Fibroblast of villous mesenchyme (primary cell): ENCODE measurements around the gene CC2D1A. TPM values are rescaled to one million over a fixed set of nuclear protein-coding genes. Genes with fewer than 3 reads are reported as not detected.

Experiments used
- DNase-seq: peaks from one replicate; pipeline ENCODE4 v3.0.0-alpha.2; 2010; ENCODE audit warnings: low read depth
- H3K4me3 ChIP-seq: 2 replicates; pipeline ENCODE4 v1.5.1; 2011; ENCODE audit warnings: low read depth, mild to moderate bottlenecking, low read length
- CTCF ChIP-seq: IDR thresholded peaks from 2 replicates; pipeline ENCODE4 v1.5.1; 2012; ENCODE audit warnings: low read depth, mild to moderate bottlenecking, low read length; ENCODE audit not compliant: insufficient read depth
- total RNA-seq: library from RNA; depleted of rRNA; stranded (reverse); fragments of >200 nt; gene quantifications from 2 replicates; pipeline ENCODE4 v1.2.3, GENCODE V29; 2012

Gene CC2D1A
- total RNA-seq, 1 donor = 18.6 TPM

- TF ChIP-seq CTCF = no peak
- no peak overlapping the region for H3K4me3 ChIP-seq
- no peak for DNase-seq
Observed at GRCh38 chr19:13957051-13957450, 51.0 kb downstream of the CC2D1A start.

- no peak overlapping the region for H3K4me3 ChIP-seq
- DNase-seq = no peak
- TF ChIP-seq CTCF = no peak
Observed at GRCh38 chr19:13958043-13958442, 52.0 kb downstream of the CC2D1A start.

DNA sequence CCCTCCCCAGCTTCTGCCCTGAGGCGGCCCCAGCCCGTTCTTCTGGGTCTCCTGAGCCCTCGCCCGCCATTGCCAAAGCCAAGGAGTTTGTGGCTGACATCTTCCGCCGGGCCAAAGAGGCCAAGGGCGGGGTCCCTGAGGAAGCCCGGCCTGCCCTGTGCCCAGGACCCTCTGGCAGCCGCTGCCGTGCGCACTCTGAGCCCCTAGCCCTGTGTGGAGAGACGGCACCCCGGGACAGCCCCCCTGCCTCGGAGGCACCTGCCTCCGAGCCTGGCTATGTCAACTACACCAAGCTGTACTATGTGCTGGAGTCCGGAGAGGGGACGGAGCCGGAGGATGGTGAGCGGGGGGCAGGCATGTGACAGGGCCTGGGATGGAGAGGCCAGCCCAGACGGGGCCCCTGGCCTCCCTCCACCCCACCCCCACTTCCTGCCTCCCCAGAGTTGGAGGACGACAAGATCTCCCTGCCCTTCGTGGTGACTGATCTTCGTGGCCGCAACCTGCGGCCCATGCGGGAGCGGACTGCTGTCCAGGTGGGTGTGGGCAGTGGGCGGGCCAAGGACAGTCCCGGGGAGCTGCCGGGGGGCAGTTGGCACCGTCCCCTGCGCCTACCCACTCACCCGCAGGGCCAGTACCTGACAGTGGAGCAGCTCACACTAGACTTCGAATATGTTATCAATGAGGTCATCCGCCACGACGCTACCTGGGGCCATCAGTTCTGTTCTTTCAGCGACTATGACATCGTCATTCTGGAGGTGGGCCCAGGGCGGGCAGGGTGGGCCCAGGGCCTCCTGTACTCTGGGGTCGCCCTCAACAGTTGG lies 53.4 kb downstream of the CC2D1A start:
- H3K4me3 ChIP-seq = no peak overlapping the region
- no peak for DNase-seq
- no peak for TF ChIP-seq CTCF

DNA sequence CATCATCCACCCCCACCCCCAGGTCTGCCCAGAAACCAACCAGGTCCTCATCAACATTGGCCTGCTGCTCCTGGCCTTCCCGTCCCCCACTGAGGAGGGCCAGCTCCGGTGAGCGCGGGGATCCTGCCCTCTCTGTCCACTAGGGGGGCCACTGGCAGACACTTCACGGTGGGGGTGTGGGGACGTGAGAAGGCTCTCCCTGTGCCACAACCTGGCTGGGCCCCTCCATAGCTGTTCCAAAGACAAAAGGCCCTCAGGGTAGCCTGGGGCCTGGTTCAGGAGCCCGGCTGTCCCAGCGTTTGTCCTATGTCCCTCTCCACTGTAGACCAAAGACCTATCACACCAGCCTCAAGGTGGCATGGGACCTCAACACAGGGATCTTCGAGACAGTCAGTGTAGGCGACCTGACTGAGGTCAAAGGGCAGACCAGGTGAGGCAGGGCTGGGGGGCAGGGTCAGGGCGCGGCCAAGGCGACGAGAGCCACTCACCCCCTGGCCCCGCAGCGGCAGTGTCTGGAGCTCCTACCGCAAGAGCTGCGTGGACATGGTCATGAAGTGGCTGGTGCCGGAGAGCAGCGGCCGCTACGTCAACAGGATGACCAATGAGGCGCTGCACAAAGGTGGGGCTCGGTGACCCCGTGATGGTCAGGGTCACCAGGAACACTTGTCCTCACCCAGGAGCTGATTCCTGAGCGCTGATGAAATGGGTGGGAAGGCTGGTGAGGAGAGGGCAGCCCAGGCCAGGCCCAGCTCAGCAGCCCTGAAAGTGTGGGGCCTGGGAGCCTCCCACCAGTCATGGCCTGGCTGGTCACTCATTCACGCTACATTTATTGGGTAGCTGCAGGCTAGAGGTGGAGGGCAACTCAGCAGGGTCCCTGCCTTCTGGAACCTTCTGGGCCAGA lies 54.2 kb downstream of the CC2D1A start:
- H3K4me3 ChIP-seq = no peak overlapping the region
- no peak for DNase-seq
- TF ChIP-seq CTCF = peak; percentile 36

DNA sequence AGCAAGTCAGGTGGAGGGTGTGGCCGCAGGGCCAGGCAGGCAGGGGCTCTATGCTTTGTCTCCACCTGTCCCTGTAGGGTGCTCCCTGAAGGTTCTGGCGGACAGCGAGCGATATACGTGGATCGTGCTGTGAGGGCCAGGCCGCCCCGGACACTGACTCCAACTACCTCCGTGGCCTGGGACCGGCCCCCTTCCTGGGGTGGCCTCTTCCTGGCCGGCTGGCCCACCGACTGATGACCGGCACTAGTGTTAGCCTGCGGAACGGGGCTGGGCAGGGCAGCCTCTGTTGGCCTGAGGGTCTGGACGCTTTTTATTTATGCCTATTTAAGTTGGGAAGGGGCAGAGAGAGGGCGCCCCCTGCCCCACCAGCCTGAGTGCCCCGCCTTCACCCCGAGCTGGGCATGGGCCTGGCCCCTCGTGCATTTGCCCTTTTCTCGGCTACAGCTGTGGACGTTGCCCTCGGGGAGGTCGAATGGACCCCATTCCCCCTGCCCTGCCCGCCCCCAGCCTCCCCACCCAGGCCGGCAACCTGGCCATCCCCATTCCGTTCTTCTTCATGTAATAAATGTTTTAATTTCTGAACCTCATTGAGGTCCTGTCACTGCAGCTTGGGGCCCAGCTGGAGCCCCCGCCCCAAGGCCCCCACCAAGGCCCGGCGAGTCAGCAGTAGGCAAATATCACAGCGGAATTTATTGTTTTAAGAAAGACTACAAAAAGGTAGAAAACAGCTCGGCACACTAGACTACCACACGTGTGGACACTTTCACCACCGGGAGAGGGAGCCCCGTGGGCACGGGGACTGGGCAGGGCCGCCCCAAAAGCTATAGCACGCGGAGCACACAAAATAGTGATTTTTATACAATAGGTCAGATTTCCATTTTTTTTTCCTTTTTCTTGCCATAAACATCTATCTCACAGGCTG lies 55.1 kb downstream of the CC2D1A start:
- TF ChIP-seq CTCF = no peak
- H3K4me3 ChIP-seq = no peak overlapping the region
- DNase-seq = no peak
